Right kidney (tissue), 9 donors: ENCODE data around the gene PIR.

ENCODE experiments used
- DNase-seq: peaks from one replicate; pipeline ENCODE4 v3.0.0-alpha.2; 2016
- long read RNA-seq, 8 donors: transcript quantifications; one replicate each; lab custom pipeline, GENCODE V29; 2026

PIR gene
- long read RNA-seq, donor 1, partial matches to known transcripts: 0 of 2 reads
- long read RNA-seq, donor 1, other reads (novel, unspliced or antisense): 0 of 2 reads
- long read RNA-seq, donor 2: 0 reads
- long read RNA-seq, donor 3, partial matches to known transcripts: 0 of 1 reads
- long read RNA-seq, donor 3, other reads (novel, unspliced or antisense): 0 of 1 reads
- long read RNA-seq, donor 4: 0 reads
- long read RNA-seq, donor 5, partial matches to known transcripts: 0 of 2 reads
- long read RNA-seq, donor 5, other reads (novel, unspliced or antisense): 0 of 2 reads
- long read RNA-seq, donor 6, transcript PIR-201 (10 exons, 1,282 nt): major isoform, 5 of 6 reads
- long read RNA-seq, donor 6, partial matches to known transcripts: 0 of 6 reads
- long read RNA-seq, donor 6, other reads (novel, unspliced or antisense): 0 of 6 reads
- long read RNA-seq, donor 7: 0 reads
- long read RNA-seq, donor 8, partial matches to known transcripts: 0 of 3 reads
- long read RNA-seq, donor 8, other reads (novel, unspliced or antisense): 0 of 3 reads

- peak; percentile 70 for DNase-seq
Measured at GRCh38 chrX:15493118-15493962, at the start of gene PIR. Gene PIR, minus strand, starts transcription at chrX:15493333. Its CDS starts 2,076 bp downstream, at chrX:15491257.

DNA sequence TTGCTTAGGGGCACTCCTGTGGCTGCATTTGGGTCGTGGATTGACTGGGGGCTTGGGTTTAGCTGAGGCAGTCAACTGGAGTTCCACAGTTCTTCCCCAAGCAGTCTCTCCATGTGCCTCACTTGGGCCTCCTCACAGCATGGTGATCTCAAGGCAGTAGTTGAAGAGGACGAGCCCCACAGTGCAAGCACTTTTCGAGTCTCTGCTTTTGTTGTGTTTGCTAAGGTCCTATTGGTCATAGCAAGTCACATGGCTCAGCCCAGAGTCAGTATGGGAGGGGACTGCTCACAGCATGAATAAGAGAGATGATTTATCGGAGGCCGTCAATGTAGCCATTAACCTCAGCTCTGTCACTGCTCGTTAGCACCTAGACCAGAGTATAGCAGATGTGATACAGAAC, 37.2 kb upstream of the PIR start:
- no peak for DNase-seq

DNA sequence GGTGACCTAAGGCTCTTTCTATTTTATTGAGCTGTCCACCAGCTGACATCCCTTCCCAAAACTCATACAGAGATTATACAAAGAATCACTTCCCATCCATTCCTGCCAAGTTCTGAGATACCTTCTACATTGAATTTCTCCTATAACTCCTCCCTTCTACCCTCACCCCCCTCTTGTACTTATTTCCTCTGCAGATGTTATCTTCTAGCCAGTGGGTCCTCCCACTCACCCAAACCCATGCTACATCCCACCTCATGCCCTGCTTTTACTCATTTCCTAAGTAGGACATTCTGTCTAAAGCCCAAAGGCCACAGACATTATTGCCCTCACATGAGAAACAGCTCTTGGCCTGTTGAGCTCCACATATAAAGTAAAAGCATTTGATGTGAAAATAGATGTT, 36.0 kb upstream of the PIR start:
- DNase-seq: no peak

- no peak for DNase-seq
Measured at GRCh38 chrX:15525664-15526416, 32.7 kb upstream of the PIR start.

- DNase-seq: no peak
Measured at GRCh38 chrX:15524417-15524816, 31.3 kb upstream of the PIR start.

- DNase-seq: no peak
Measured at GRCh38 chrX:15523088-15523487, 30.0 kb upstream of the PIR start.

DNA sequence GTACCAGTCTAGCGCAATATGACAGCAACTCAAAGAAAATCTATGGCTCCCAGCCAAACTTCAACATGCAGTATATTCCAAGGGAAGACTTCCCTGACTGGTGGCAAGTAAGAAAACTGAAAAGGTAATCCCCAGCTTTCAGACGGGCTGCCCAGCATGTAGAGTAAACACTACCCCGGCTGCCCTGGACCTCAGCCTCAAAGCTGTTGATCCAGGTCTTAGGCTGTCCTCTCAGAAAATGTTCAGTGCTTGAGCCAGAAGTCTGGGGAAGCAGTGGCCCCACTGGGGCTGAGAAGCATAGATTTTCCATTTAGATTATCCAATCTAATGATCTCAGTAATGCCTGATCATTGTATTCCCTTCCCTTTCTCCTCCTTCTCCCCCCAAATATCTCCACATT, 29.3 kb upstream of the PIR start:
- DNase-seq: no peak

DNA sequence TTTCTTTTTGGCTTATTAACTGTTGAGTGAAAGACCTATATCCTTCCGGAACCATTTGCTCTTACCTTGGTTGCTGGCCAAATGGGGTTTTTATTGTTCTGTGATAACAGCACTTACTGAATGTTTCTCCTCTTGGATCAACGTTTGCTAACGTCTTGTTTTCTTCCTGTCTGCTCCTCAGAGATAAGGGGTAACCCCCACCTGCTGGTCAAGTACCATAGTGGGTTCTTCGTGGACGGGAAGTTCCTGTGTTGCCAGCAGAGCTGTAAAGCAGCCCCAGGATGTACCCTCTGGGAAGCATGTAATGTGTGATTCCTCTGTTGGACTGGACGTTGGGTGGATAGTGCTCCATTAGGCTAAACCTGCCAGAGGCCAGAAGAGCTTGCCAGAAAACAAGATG, 22.8 kb upstream of the PIR start:
- no peak for DNase-seq

- no peak for DNase-seq
Measured at GRCh38 chrX:15514279-15514678, 21.1 kb upstream of the PIR start.

- DNase-seq: no peak
Measured at GRCh38 chrX:15512401-15512965, 19.4 kb upstream of the PIR start.

DNA sequence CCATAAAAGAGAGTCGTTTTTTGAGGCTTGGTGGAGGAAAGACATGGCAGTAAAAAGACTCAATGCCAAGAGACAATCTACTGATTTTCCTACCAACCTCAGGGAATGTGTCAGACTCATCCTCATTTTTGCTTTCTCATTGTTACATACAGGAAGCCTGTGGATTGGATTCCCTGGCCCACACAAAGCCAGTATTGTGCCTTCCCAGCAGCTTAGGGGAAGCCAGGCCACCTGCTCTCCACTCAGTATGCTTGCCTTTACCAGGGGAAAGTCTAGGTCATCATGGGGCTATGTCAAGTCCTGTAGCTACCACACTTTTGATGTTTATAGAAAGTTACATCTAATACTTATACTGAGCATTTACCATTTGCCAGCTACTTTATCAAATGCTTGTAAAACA, 18.4 kb upstream of the PIR start:
- DNase-seq: no peak

DNA sequence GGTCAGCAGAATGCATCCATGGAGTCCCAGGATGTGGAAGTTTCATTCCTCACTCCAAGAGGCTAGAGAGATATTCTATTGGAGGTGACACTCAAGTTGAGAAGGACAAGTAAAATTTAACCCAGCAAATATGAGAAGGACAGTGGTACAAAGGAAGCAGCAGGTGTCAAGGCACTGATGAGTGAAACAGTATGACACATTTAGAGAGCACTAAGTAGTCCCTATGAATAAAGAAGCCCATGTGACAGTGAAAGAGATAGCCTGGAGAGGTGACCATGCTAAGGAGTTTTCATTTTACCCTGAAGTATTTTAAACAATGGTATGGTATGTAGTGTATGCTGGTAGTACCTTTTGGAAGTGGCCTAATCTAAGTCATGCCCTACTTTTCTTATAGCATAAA, 16.7 kb upstream of the PIR start:
- no peak for DNase-seq

DNA sequence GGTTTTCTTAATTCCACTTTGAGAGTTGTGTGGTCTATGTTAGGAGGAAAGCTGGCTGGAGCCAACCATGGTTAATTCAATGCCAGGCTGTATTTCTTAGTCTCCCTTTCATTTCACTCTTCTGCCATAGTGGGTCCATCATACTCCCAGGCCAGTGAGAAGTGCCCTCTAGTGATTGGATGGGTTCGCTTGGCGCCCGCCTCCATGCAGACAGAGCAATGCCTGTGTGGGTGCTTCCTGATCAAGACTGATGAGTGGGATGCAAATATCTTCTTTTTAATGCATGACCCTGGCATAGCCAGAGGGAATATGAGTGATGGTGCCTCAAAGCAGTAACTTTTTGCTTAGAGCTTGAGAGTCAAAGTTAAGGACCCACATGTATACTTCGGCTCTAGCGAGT, 13.9 kb upstream of the PIR start:
- no peak for DNase-seq

GRCh38 chrX:15505101-15505500, 12.0 kb upstream of the PIR start:
- DNase-seq: no peak

- no peak for DNase-seq
Measured at GRCh38 chrX:15504661-15505060, 11.5 kb upstream of the PIR start.

- no peak for DNase-seq
Measured at GRCh38 chrX:15501506-15501905, 8.4 kb upstream of the PIR start.

DNA sequence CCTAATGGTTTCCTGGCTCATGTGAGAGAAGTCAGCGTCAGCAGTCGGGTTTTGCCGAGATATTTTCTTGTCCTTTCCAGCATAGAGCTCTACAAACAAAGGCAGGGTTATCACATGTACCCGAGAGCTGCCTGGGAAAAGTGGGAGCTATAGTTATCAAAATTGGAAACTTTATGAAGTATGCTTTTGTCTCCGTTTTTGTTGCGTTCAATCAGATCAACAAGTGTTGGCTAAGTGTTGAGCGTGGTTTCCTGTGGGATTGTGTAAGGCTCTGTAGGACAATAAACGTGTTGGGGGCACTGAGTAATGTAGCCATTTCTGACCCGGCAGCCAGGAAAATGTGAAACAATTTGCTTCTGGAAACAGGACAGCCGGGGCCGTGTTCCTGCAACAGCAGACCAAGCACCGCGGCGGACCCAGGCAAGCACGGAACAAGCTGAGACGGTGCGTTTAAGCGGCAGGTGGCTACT, 7.4 kb upstream of the PIR start, which contains the start of gene BMX:
TSS of gene BMX (plus strand) at position 311 of the 470 bp plus-strand sequence. CDS start 7,547 bp downstream, outside the sequence.
- no peak for DNase-seq

GRCh38 chrX:15499976-15500375, 6.8 kb upstream of the PIR start:
- DNase-seq: no peak

GRCh38 chrX:15498741-15499140, 5.6 kb upstream of the PIR start:
- no peak for DNase-seq

DNA sequence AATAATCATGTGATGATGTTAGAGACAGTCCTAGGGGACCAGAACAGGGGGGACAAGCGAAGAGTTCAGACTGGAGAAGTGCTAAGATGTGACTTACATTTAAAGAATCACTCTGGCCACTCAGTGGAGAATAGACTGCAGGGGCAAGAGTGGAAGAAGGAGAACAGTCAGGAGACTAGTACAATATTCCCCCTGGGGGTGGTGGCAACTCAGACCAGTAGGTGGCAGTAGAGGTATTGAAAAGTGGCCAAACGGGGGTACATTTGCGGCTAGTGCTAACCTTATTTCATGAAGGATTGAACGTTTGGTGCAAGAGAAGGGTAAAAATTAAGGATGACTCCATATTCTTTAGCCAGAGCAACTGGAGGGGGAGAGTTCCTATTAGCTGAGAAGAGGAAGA, 4.7 kb upstream of the PIR start:
- DNase-seq: peak; percentile 15

DNA sequence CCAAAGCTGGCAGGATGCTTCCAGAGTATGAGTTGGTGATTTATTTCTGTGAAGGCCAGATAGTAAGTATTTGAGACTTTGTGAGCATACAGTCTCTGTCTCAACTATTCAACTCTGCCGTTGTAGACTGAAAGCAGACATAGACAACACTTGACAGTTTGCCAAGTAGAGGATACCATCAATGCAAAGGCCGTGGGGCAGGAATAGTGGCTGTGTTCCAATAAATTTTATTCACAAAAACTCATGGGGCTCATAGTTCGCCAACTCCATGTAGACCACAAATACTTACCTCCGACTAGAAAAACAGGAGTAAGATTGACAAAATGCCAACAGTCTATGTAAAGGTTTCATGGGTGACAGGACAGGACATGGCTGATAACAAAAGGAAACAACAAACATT, 3.7 kb upstream of the PIR start:
- no peak for DNase-seq

DNA sequence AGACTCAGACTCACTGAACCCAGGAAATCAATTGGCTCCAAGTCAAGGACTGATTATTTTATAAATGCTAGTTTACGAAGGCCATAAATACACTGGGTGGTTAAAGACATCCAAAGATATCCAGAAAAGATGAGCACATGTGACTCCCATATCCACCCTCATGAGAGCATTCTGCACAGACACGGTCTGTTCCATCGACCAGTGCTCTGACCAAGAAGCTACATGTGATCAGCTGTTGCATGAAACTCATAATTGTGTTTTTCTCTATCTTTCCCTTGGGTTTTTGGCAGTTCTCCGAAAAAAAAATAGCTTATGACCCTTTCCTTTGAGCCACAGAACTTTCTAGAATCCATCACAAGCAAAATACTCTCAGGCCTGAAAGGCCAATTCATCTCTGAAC, 2.7 kb upstream of the PIR start:
- no peak for DNase-seq
